Measurements from ENCODE around the gene CD200.

Gene CD200

GRCh38 chr3:112405845-112406244 lies 72.9 kb downstream of the CD200 start:
- POLR2A ChIA-PET = no interaction called here
- CTCF ChIA-PET = interaction anchor here (1.7 kb wide), 1 partner anchor 10 kb away, joined by 4 read pairs; no protein-coding TSS in a partner anchor
- no peak for DNase-seq (ENCODE audit: low read depth, low spot score)
- H3K4me3 ChIP-seq (ENCODE audit: low read depth, low read length) = no peak overlapping the region
- TF ChIP-seq, protein P1, sequence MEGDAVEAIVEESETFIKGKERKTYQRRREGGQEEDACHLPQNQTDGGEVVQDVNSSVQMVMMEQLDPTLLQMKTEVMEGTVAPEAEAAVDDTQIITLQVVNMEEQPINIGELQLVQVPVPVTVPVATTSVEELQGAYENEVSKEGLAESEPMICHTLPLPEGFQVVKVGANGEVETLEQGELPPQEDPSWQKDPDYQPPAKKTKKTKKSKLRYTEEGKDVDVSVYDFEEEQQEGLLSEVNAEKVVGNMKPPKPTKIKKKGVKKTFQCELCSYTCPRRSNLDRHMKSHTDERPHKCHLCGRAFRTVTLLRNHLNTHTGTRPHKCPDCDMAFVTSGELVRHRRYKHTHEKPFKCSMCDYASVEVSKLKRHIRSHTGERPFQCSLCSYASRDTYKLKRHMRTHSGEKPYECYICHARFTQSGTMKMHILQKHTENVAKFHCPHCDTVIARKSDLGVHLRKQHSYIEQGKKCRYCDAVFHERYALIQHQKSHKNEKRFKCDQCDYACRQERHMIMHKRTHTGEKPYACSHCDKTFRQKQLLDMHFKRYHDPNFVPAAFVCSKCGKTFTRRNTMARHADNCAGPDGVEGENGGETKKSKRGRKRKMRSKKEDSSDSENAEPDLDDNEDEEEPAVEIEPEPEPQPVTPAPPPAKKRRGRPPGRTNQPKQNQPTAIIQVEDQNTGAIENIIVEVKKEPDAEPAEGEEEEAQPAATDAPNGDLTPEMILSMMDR (IDR thresholded peaks at IDR 0.05; ENCODE audit: insufficient read depth, low read length, missing control alignments) = no peak

DNA sequence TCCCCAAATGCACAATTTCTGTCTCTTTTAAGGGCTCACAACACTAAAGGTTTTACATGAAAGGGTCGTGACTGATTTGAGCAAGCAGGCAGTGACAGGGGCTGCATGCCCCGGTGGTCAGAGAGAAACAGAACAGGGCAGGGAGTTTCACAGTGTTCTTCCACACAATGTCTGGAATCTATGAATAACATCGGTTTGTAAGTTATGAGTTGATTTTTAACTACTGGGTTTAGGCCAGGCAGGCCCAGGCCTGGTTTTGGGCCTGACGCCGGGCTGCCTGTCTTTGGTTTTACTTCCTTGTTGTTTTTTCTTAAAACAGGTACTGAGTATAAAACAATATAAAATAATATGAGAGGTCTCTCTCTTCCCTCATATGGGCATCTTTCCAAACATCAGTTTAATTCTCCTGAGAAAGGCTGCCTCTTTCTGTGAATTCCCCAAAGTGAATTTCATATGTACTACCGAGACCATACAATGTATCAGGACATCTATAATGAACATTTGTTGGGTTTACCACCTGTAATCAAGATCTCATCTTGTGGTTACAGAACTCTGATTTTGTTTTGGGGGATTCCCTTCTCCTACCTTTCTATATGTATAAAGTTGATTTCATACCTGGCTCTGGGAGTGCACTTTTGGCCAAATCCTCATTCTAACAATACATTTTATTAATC lies 74.4 kb downstream of the CD200 start:
- H3K4me3 ChIP-seq (ENCODE audit: low read depth, low read length) = no peak overlapping the region
- DNase-seq (ENCODE audit: low read depth, low spot score) = no peak
- TF ChIP-seq, protein P1 (IDR thresholded peaks at IDR 0.05; ENCODE audit: insufficient read depth, low read length, missing control alignments) = no peak
- POLR2A ChIA-PET = no interaction called here
- CTCF ChIA-PET = interaction anchor here (1.7 kb wide), 1 partner anchor 11 kb away, joined by 4 read pairs; no protein-coding TSS in a partner anchor

- ChIA-PET CTCF (no interaction called here), POLR2A (no interaction called here)
- DNase-seq (ENCODE audit: low read depth, low spot score) = no peak
- H3K4me3 ChIP-seq (ENCODE audit: low read depth, low read length) = no peak overlapping the region
- TF ChIP-seq, protein P1 (IDR thresholded peaks at IDR 0.05; ENCODE audit: insufficient read depth, low read length, missing control alignments) = no peak
These were observed 75.1 kb downstream of the CD200 start for GRCh38 chr3:112407888-112408702.

DNA sequence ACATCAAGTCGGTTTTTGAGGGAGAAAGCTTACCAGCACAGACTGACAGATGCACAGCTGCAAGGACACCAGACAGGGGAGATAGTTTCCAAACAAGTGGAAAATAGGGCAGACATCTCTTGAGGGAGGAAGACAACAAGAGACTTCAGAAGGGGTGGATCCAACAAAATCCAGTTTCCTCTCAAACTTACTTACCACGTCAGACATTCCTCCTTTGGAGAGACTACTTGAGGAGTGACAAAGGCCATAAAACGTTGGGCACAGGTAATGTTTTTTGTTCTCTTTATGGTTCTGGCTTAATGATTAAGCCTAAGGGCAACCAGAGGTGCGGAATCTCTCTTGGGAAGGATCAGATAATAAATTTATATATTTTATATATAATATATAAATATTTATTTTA lies 76.1 kb downstream of the CD200 start:
- CTCF ChIA-PET = no interaction called here
- no peak for DNase-seq (ENCODE audit: low read depth, low spot score)
- POLR2A ChIA-PET = no interaction called here
- H3K4me3 ChIP-seq (ENCODE audit: low read depth, low read length) = no peak overlapping the region
- TF ChIP-seq, protein P1 (IDR thresholded peaks at IDR 0.05; ENCODE audit: insufficient read depth, low read length, missing control alignments) = no peak

- no peak for DNase-seq (ENCODE audit: low read depth, low spot score)
- TF ChIP-seq, protein P1 (IDR thresholded peaks at IDR 0.05; ENCODE audit: insufficient read depth, low read length, missing control alignments) = no peak
- H3K4me3 ChIP-seq (ENCODE audit: low read depth, low read length) = no peak overlapping the region
- CTCF ChIA-PET = no interaction called here
- POLR2A ChIA-PET = no interaction called here
These were observed 78.5 kb downstream of the CD200 start for GRCh38 chr3:112411425-112411824.
